Endothelial cell of umbilical vein (primary cell): ENCODE results near the gene PSD4. TPM values are rescaled to one million over a fixed set of nuclear protein-coding genes. Genes with fewer than 3 reads are reported as not detected.

Experiments
- BruUV-seq: library from RNA; stranded (reverse); fragments of 400-500 nt; replicated peaks from 2 replicates; lab custom pipeline; 2021; lab: Mats Ljungman, UMichigan
- CTCF ChIA-PET: fragments of 300-600, 350-600 bp; sonication (Branson Sonifier 250); formaldehyde crosslinking; loops from one replicate; lab custom pipeline; 2021; ENCODE audit warnings: antibody characterized with exemption, inconsistent platforms; lab: Charles Lee
- POLR2A ChIA-PET: fragments of 300-600, 350-600 bp; sonication (Branson Sonifier 250); formaldehyde crosslinking; loops from one replicate; lab custom pipeline; 2021; ENCODE audit warnings: antibody characterized with exemption, inconsistent platforms; lab: Charles Lee
- DNase-seq: peaks from one replicate; pipeline ENCODE4 v3.0.0-alpha.2; 2011; ENCODE audit warnings: low read depth, low spot score
- FAIRE-seq: peaks from 2 replicates; lab custom pipeline; 2011; peaks lifted over from hg19 to GRCh38; lab: Jason Lieb, UNC
- H2AFZ ChIP-seq: 2 replicates; pipeline ENCODE4 v1.6.0; 2012; ENCODE audit warnings: low read depth, low read length, control low read depth, inconsistent platforms
- H3K27ac ChIP-seq: 2 replicates; pipeline ENCODE4 v1.5.1; 2011; ENCODE audit warnings: low read depth, mild to moderate bottlenecking, control low read depth, low read length, moderate library complexity; ENCODE audit not compliant: insufficient read depth
- H3K27me3 ChIP-seq, 2 experiments: 2 replicates each; pipeline versions ENCODE4 v1.6.0 to v1.6.1; 2011; ENCODE audit warnings: low read length in 2 of 2, mixed read lengths in 1 of 2; ENCODE audit not compliant: control insufficient read depth in 2 of 2, insufficient read depth in 2 of 2
- H3K36me3 ChIP-seq, 2 experiments: 2 replicates in 1 of 2; 3 replicates in 1 of 2; pipeline ENCODE4 v1.5.1; 2011; ENCODE audit warnings: low read length in 2 of 2, mild to moderate bottlenecking in 1 of 2, moderate library complexity in 1 of 2; ENCODE audit not compliant: control insufficient read depth in 2 of 2, insufficient read depth in 2 of 2; ENCODE audit errors: extremely low read depth in 1 of 2
- H3K4me1 ChIP-seq: 3 replicates; pipeline ENCODE4 v1.5.1; 2011; ENCODE audit warnings: mild to moderate bottlenecking, low read length; ENCODE audit not compliant: control insufficient read depth, insufficient read depth; ENCODE audit errors: extremely low read depth
- H3K4me2 ChIP-seq: 2 replicates; pipeline ENCODE4 v1.6.1; 2011; ENCODE audit warnings: low read length, control low read depth, mixed read lengths; ENCODE audit not compliant: insufficient read depth
- H3K4me3 ChIP-seq, 3 experiments: fragments of 200-600 bp in 1 of 3; sonication (generic), shearing (Covaris generic) in 1 of 3; replicated peaks in 1 of 3; 2 replicates each; pipeline ENCODE4 v1.5.1; 2011 to 2016; ENCODE audit warnings: control low read depth in 3 of 3, low read length in 3 of 3, mild to moderate bottlenecking in 2 of 3, inconsistent platforms in 1 of 3, low read depth in 1 of 3, moderate library complexity in 1 of 3; ENCODE audit not compliant: insufficient read depth in 1 of 3
- H3K79me2 ChIP-seq: 2 replicates; pipeline ENCODE4 v1.6.0; 2012; ENCODE audit warnings: low read length, inconsistent platforms; ENCODE audit not compliant: control insufficient read depth, insufficient read depth
- H3K9ac ChIP-seq: replicated peaks from 2 replicates; pipeline ENCODE3; 2011; ENCODE audit warnings: low read length, control low read depth; ENCODE audit not compliant: insufficient read depth; ENCODE audit errors: extremely low read depth
- H3K9me1 ChIP-seq: replicated peaks from 3 replicates; pipeline ENCODE4 v1.6.0; 2011; ENCODE audit warnings: mild to moderate bottlenecking, low read length; ENCODE audit not compliant: control insufficient read depth, insufficient read depth; ENCODE audit errors: extremely low read depth
- H3K9me3 ChIP-seq: replicated peaks from 2 replicates; pipeline ENCODE4 v1.5.1; 2012; ENCODE audit warnings: low read length, inconsistent platforms; ENCODE audit not compliant: control insufficient read depth, insufficient read depth
- H4K20me1 ChIP-seq: replicated peaks from 2 replicates; pipeline ENCODE3; 2011; ENCODE audit warnings: mild to moderate bottlenecking, low read length; ENCODE audit not compliant: control insufficient read depth, insufficient read depth; ENCODE audit errors: extremely low read depth
- CTCF ChIP-seq, 2 donors: IDR thresholded peaks; 1 replicate in 1 of 2; 2 replicates in 1 of 2; pipeline ENCODE4 v1.5.1; 2011; ENCODE audit warnings: low read length in 2 of 2, mild to moderate bottlenecking in 2 of 2, moderate library complexity in 2 of 2, control low read depth in 1 of 2, inconsistent platforms in 1 of 2, low read depth in 1 of 2; ENCODE audit not compliant: insufficient read depth in 1 of 2; ENCODE audit errors: extremely low read depth in 1 of 2
- EZH2 ChIP-seq: IDR thresholded peaks from 2 replicates; pipeline ENCODE4 v1.6.1; 2012; ENCODE audit warnings: borderline replicate concordance, low read depth, mild to moderate bottlenecking, moderate library complexity, low read length, inconsistent platforms; ENCODE audit not compliant: severe bottlenecking
- FOS ChIP-seq: IDR thresholded peaks from 2 replicates; pipeline ENCODE4 v1.6.1; 2011; ENCODE audit warnings: mild to moderate bottlenecking, low read length, moderate library complexity, borderline replicate concordance; ENCODE audit not compliant: insufficient read depth
- GATA2 ChIP-seq: IDR thresholded peaks from 2 replicates; pipeline ENCODE4 v1.7.0; 2011; ENCODE audit warnings: low read depth, mild to moderate bottlenecking, moderate library complexity, mixed read lengths, low read length; ENCODE audit not compliant: insufficient read length, insufficient read depth
- JUN ChIP-seq: IDR thresholded peaks from 2 replicates; pipeline ENCODE4 v1.6.1; 2011; ENCODE audit warnings: borderline replicate concordance, low read depth; ENCODE audit not compliant: insufficient read length, insufficient read depth
- MAX ChIP-seq: IDR thresholded peaks from 2 replicates; pipeline ENCODE4 v1.6.1; 2011; ENCODE audit not compliant: insufficient read depth, insufficient read length
- MYC ChIP-seq: IDR thresholded peaks from one replicate; pipeline ENCODE4 v1.6.1; 2011; ENCODE audit warnings: mild to moderate bottlenecking, low read depth, low read length
- POLR2A ChIP-seq: IDR thresholded peaks from 2 replicates; pipeline ENCODE4 v1.6.1; 2012; ENCODE audit warnings: low read depth, mild to moderate bottlenecking, control low read depth, low read length
- POLR2AphosphoS5 ChIP-seq: IDR thresholded peaks from 2 replicates; pipeline ENCODE4 v1.6.1; 2012; ENCODE audit warnings: low read depth, mild to moderate bottlenecking, control low read depth, low read length, moderate library complexity; ENCODE audit not compliant: insufficient read depth
- dilution Hi-C: fragments of 300-500 bp; cut with MboI; formaldehyde crosslinking; loops from one replicate; pipeline ENCODE4 v1.15.0; 2019; ENCODE audit warnings: low sequenced_read_pairs; ENCODE audit not compliant: extremely low pct_ligation_motif_present
- intact Hi-C: fragments of 100-400 bp; cut with micrococcal nuclease; formaldehyde crosslinking; loops from one replicate; pipeline ENCODE4 v1.10.0; 2022
- polyA plus RNA-seq, 4 experiments: library from polyadenylated mRNA; depleted of rRNA in 3 of 4; stranded (reverse) in 3 of 4; unstranded in 1 of 4; fragments of >200 nt; gene quantifications; 2 replicates each; pipeline versions ENCODE4 v1.2.1 to v1.2.3, GENCODE V29; 2011 to 2012; ENCODE audit warnings: missing spikeins in 1 of 4
- total RNA-seq: library from RNA; stranded (reverse); gene quantifications from 2 replicates; pipeline ENCODE4 v1.2.3, GENCODE V29; 2021

Gene PSD4
- total and polyA plus RNA-seq, 2 donors (not counting 3 experiments of a cell fraction or from before 2014, with no cell fraction given) = 0.01 to 0.24 TPM

GRCh38 chr2:113178069-113178746 is 4.4 kb downstream of the PSD4 start:
- dilution Hi-C loops = no loop called here
- FAIRE-seq (no peak), DNase-seq (no peak)
- Histone ChIP-seq H3K4me3 (no peak overlapping the region), H3K9ac (no peak overlapping the region), H3K79me2 (no peaks in the 10 kb centered on the region), H4K20me1 (no peaks in the 10 kb centered on the region), H2AFZ (no peak overlapping the region), H3K4me1 (no peaks in the 10 kb centered on the region), H3K4me2 (no peak overlapping the region), H3K36me3 (no peaks in the 10 kb centered on the region), H3K27ac (no peak overlapping the region), H3K27me3 (peaks cover 0 to 4% of the 10 kb centered on the region in 2 experiments), H3K9me3 (no peaks in the 10 kb centered on the region), H3K9me1 (no peaks in the 10 kb centered on the region)
- BruUV-seq = no TSS peak
- ChIA-PET POLR2A (no interaction called here), CTCF (no interaction called here)
- TF ChIP-seq MAX (no peak), JUN (no peak), POLR2AphosphoS5 (no peak), CTCF (IDR thresholded peaks at IDR 0.05; ENCODE audit: extremely low read depth in 1 of 2, insufficient read depth in 1 of 2, low read depth in 1 of 2, low read length in 2 of 2) (no peak), POLR2A (no peak), EZH2 (no peak), GATA2 (no peak), FOS (no peak), MYC (no peak)
- intact Hi-C loops = no loop called here
